Coronary artery (tissue), 2 donors: Measurements from ENCODE around the gene DNAH1.
A peak's percentile ranks its signal among the peaks of the same experiment; 100 is the strongest.

Source experiments
- DNase-seq: peaks from one replicate; pipeline ENCODE4 v3.0.0-alpha.2; 2017; ENCODE audit warnings: low spot score
- H3K27ac ChIP-seq, 2 donors: fragments of 200-600 bp; sonication (generic); one replicate each; pipeline ENCODE4 v1.5.1; 2016 to 2019
- H3K4me3 ChIP-seq: fragments of 200-600 bp; sonication (generic); 2 replicates; pipeline ENCODE4 v1.5.1; 2016; ENCODE audit warnings: mild to moderate bottlenecking, moderate library complexity
- TF ChIP-seq, protein P1 (sequence below): fragments of 200-600 bp; sonication (generic); IDR thresholded peaks from one replicate; pipeline ENCODE4 v1.5.1; 2019; ENCODE audit warnings: antibody characterized with exemption

Gene DNAH1

DNA sequence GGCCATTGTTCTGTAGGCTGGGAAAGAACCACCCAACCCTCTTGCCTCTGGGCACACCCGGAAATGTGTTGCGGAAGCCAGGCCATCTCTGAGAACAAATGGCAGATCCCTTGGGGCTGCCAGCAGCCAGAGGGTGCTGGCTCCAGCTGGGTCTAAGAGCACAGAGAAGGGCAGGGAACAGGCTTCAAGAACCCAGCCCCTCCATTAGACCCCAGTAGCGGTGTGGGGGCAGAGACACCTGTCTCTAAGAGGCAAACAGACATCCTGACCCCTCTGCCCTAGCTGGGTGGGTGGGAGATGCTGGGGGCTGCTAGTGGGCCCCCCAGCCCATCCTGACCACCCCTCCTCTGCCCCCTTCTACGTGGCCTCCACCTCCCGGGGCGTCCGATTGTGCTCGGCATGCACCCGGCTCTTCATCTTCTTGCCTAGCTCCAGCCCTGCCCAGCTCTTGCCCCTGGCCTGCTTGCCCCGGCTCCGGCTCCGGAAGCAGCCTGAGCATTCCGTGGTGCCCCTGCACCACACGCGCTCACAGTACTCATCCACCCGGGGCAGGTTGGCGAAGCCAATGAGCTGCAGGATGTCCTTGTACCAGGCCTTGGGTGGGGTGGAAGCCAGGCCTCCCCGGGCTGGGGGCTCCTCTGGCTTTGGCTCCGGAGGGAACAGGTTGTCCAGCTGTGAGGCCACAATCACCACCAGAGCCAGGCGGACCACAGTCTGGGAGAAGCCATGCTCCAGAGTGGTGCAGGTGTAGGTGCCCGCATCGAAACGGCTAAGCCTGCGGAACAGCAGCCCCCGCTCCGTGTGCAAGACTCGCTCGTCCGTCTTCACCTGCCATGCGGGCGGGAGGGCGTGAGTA, 119.4 kb downstream of the DNAH1 start:
- Histone ChIP-seq H3K27ac (peak overlapping the region in 1 of 2 donors; percentile 35), H3K4me3 (no peak overlapping the region)
- peak; percentile 66 for DNase-seq
- TF ChIP-seq, protein P1, sequence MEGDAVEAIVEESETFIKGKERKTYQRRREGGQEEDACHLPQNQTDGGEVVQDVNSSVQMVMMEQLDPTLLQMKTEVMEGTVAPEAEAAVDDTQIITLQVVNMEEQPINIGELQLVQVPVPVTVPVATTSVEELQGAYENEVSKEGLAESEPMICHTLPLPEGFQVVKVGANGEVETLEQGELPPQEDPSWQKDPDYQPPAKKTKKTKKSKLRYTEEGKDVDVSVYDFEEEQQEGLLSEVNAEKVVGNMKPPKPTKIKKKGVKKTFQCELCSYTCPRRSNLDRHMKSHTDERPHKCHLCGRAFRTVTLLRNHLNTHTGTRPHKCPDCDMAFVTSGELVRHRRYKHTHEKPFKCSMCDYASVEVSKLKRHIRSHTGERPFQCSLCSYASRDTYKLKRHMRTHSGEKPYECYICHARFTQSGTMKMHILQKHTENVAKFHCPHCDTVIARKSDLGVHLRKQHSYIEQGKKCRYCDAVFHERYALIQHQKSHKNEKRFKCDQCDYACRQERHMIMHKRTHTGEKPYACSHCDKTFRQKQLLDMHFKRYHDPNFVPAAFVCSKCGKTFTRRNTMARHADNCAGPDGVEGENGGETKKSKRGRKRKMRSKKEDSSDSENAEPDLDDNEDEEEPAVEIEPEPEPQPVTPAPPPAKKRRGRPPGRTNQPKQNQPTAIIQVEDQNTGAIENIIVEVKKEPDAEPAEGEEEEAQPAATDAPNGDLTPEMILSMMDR: no peak

- TF ChIP-seq, protein P1: no peak
- Histone ChIP-seq H3K4me3 (no peak overlapping the region), H3K27ac (peak overlapping the region in 1 of 2 donors; percentile 35)
- DNase-seq: peak; percentile 71
These were observed 120.5 kb downstream of the DNAH1 start for GRCh38 chr3:52436500-52437149.

DNA sequence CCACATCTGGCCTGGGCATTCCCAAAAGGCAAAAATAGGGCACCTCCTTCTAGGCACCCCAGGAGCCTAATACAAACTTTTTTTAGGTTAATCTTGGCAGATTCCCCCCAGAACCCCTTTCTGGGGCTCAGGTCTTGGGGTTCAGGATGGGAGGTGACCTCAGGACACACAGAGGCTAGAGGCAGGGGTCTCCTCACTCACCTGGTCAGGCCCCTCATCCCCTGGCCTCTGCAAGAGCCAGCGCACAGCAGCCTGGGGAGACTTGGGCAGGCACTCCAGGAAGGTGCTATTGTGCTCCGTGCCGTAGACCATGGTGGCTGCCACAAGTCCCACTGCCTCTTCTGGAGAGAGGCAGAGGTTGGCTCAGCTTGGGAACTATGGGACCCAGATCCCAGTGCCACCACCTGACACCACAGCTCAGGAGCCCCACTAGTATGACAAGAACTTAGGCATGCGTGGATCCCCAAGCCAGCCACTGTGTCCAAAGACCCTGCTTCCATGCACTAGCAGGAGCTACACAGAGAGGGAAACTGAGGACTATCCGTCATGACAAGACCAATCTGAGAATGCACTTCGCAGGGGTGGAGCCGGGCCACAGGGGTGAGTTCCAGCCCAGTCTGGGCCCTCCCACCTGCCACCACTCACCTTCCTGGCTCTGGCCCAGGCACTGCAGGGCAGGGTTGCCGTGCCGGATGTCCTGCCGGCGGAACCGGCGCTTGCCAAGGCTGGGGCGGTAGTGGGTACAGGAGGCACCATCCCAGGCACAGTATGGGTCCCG, 121.4 kb downstream of the DNAH1 start:
- Histone ChIP-seq H3K27ac (no peak overlapping the region), H3K4me3 (no peak overlapping the region)
- TF ChIP-seq, protein P1: no peak
- no peak for DNase-seq

DNA sequence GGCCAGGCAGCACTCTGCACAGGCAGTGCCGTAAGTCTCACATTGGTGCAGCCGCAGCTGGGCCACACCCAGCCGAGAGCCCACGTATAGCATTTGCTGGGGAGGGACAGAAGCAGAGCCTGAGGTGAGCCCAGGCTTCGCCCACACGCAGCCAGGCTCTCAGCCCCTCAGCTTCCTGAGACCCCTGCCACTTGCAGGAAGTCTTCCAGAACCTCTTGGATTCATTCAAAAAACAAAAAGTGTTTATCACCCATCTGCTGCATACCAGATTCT, 121.9 kb downstream of the DNAH1 start:
- no peak overlapping the region for H3K4me3 ChIP-seq
- H3K27ac ChIP-seq: no peak overlapping the region
- TF ChIP-seq, protein P1: no peak
- peak; percentile 62 for DNase-seq

DNA sequence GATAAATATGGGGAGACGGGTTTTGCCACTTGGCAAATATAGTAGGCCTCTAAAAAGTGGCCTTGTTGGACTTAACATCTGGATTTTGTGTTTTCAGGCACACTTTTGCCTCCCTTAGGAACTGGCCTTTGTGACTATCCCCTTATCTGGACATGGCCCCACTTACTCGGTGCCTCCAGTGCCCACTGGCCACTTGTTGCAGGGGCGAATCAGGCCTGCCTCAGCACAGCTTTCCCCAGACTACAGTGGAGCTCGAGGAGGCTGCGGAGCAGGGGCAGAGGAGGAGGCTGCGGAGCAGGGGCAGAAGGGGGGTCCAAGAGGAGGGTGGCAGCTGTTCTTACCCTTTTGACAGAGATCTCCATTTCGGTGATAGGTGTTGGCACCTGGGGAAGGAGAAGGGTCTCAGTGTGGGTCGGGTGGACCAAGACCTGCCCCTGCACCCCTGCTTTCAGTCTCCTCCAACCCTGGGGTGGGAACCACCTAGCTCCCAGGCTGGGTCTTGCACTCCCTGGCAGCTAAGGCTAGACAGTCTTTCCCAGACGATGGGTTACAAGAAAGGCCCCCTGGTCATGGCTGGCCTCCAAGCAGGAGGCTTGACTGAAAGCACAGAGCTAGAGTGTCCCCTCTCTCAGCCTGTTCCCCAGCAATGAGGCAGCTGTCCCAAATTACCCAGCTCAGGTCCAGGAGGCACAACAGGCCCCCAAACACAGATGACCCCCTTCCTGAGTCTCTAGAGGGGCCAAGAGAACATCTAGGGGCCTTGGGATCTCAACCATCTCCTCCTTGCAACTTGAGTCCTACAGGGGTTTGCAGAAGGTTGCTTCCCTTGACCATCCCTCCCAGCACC, 122.7 kb downstream of the DNAH1 start:
- TF ChIP-seq, protein P1: no peak
- no peak overlapping the region for H3K27ac ChIP-seq
- DNase-seq: no peak
- no peak overlapping the region for H3K4me3 ChIP-seq

DNA sequence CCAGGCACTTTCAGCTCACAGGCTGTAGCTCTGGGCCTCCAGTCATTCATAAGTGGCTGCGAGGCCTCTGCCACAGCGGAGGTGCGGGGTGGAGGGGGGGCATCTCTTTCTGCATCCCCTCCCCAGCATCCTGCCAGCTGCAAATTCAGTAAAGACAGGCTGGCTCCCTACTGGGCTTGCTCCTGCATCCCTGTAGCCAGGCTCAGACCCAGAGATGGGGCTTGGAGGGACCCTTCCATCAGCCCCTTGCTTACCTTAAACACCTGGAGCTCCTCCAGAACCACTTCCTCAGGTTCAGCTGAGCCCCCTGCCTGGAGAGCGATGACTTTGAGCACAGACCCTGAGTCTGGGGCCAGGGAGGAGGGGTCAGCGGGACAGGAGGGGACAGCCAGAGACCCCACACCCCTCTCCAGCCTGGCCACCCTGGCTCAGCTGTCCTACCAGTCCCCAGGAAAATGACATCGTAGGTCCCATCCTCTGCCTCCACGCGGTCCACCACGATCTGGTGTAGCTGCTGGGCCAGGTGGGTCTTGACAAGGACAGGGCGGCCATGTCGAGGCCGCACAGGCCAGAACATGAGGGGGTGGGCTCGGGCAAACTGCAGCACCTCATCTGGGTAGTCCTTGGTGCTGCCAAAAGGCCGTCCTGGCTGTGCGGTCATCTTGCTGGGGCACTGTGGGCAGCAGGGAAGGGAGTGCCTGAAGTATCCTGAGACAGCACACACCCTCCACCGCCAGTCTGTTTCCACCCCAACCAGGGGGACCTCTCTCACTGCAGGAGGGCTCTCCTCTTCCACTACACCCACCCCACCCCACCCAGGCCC, 123.5 kb downstream of the DNAH1 start:
- TF ChIP-seq, protein P1: no peak
- DNase-seq: peak; percentile 67
- no peak overlapping the region for H3K4me3 ChIP-seq
- H3K27ac ChIP-seq: no peak overlapping the region
